CD8-positive, alpha-beta memory T cell (primary cell): ENCODE measurements around the gene SEC23IP. TPM values are rescaled to one million over a fixed set of nuclear protein-coding genes. Genes with fewer than 3 reads are reported as not detected.

ENCODE experiments used
- CTCF ChIA-PET: fragments of 350-600 bp; sonication (Branson Sonifier 250); formaldehyde crosslinking; loops from one replicate; lab custom pipeline; 2021; ENCODE audit warnings: antibody characterized with exemption; lab: Charles Lee
- POLR2A ChIA-PET: fragments of 350-600 bp; sonication (Branson Sonifier 250); formaldehyde crosslinking; loops from one replicate; lab custom pipeline; 2021; ENCODE audit warnings: antibody characterized with exemption; lab: Charles Lee
- DNase-seq, 5 donors: peaks; one replicate each; pipeline versions ENCODE4 v3.0.0 to v3.0.0-alpha.2; 2020 to 2022; ENCODE audit warnings: mixed read lengths in 1 of 5
- H3K27ac ChIP-seq: one replicate; pipeline ENCODE4 v1.7.0; 2013; ENCODE audit warnings: low read depth, mild to moderate bottlenecking, low read length, moderate library complexity
- H3K27me3 ChIP-seq: 2 replicates; pipeline ENCODE4 v1.7.0; 2013; ENCODE audit warnings: low read length, mild to moderate bottlenecking; ENCODE audit not compliant: insufficient read depth, poor library complexity, severe bottlenecking
- H3K36me3 ChIP-seq: 2 replicates; pipeline ENCODE4 v1.7.0; 2013; ENCODE audit warnings: mild to moderate bottlenecking, low read length, moderate library complexity; ENCODE audit not compliant: insufficient read depth
- H3K4me1 ChIP-seq: 2 replicates; pipeline ENCODE4 v1.7.0; 2013; ENCODE audit warnings: mild to moderate bottlenecking, low read length, moderate library complexity; ENCODE audit not compliant: insufficient read depth
- H3K4me3 ChIP-seq: 2 replicates; pipeline ENCODE4 v1.7.0; 2013; ENCODE audit warnings: mild to moderate bottlenecking, low read length
- H3K9me3 ChIP-seq: 2 replicates; pipeline ENCODE4 v1.7.0; 2013; ENCODE audit warnings: mild to moderate bottlenecking, low read length
- H3K27ac Mint-ChIP-seq, 8 donors: one replicate each; pipeline ENCODE4 v1.8.0; 2020 to 2021; ENCODE audit warnings: mixed read lengths in 8 of 8, mild to moderate bottlenecking in 6 of 8, inconsistent platforms in 3 of 8, moderate library complexity in 3 of 8
- H3K27me3 Mint-ChIP-seq, 2 donors: one replicate each; pipeline ENCODE4 v1.8.0; 2020 to 2021; ENCODE audit warnings: mixed read lengths in 2 of 2, mild to moderate bottlenecking in 1 of 2, moderate library complexity in 1 of 2
- H3K36me3 Mint-ChIP-seq, 3 donors: one replicate each; pipeline ENCODE4 v1.8.0; 2020 to 2021; ENCODE audit warnings: mixed read lengths in 3 of 3, inconsistent platforms in 1 of 3, mild to moderate bottlenecking in 1 of 3
- H3K4me1 Mint-ChIP-seq, 3 donors: one replicate each; pipeline ENCODE4 v1.8.0; 2020 to 2021; ENCODE audit warnings: mixed read lengths in 3 of 3, inconsistent platforms in 1 of 3, mild to moderate bottlenecking in 1 of 3
- H3K4me3 Mint-ChIP-seq, 7 donors: one replicate each; pipeline ENCODE4 v1.8.0; 2020 to 2021; ENCODE audit warnings: mixed read lengths in 7 of 7, mild to moderate bottlenecking in 6 of 7, moderate library complexity in 4 of 7, inconsistent platforms in 2 of 7
- H3K9me3 Mint-ChIP-seq, 5 donors: one replicate each; pipeline ENCODE4 v1.8.0; 2020 to 2022; ENCODE audit warnings: mixed read lengths in 5 of 5, mild to moderate bottlenecking in 3 of 5, moderate library complexity in 2 of 5, inconsistent platforms in 1 of 5
- polyA plus RNA-seq: library from polyadenylated mRNA; unstranded; fragments of 300-500 nt; fragmentation: Illumina TruSeq; gene quantifications from one replicate; pipeline ENCODE4 v1.2.3, GENCODE V29; 2021
- total RNA-seq, 2 experiments: library from RNA; stranded (reverse); gene quantifications; one replicate each; pipeline ENCODE4 v1.2.3, GENCODE V29; 2021

Gene SEC23IP
- total and polyA plus RNA-seq, 3 experiments from 2014 or later: 46.4 to 79.0 (median 74.0) TPM

- Mint-ChIP-seq H3K27me3 (peaks cover 13 to 31% of the 10 kb centered on the region in 2 donors), H3K9me3 (no peaks in the 10 kb centered on the region), H3K4me1 (no peaks in the 10 kb centered on the region), H3K4me3 (no peak overlapping the region), H3K36me3 (no peaks in the 10 kb centered on the region), H3K27ac (no peak overlapping the region)
- DNase-seq: no peak
- H3K27me3 ChIP-seq: no peaks in the 10 kb centered on the region
- ChIA-PET CTCF (no interaction called here), POLR2A (no interaction called here)
- no peaks in the 10 kb centered on the region for H3K9me3 ChIP-seq
- H3K27ac ChIP-seq: no peak overlapping the region
- no peaks in the 10 kb centered on the region for H3K36me3 ChIP-seq
- H3K4me1 ChIP-seq: no peaks in the 10 kb centered on the region
- H3K4me3 ChIP-seq: no peak overlapping the region
Measured at GRCh38 chr10:119973281-119973680, 80.8 kb downstream of the SEC23IP start.

DNA sequence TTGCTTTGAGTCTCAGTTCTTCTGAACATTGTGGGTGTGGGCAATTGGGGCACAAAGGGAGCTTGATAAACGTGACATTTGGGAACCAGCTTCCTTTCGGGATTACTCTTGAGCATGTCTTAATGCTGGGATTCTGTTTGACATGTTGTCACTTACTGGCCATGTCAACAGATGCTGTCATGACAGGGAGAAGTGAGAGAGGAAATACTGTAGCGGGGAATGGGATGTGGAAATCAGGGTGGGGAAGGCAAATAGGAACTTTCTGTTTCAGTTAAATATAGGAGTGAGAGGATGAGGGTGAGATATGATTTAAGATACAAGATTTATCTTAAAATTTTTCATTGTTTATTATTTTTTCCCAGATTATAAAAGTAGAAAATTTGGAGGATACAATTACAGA lies 83.9 kb downstream of the SEC23IP start:
- ChIA-PET POLR2A (no interaction called here), CTCF (no interaction called here)
- H3K27ac ChIP-seq: no peak overlapping the region
- no peak overlapping the region for H3K4me3 ChIP-seq
- no peaks in the 10 kb centered on the region for H3K9me3 ChIP-seq
- Mint-ChIP-seq H3K36me3 (no peaks in the 10 kb centered on the region), H3K4me1 (no peaks in the 10 kb centered on the region), H3K9me3 (no peaks in the 10 kb centered on the region), H3K4me3 (no peak overlapping the region), H3K27ac (no peak overlapping the region), H3K27me3 (peaks cover 13 to 30% of the 10 kb centered on the region in 2 donors)
- no peaks in the 10 kb centered on the region for H3K36me3 ChIP-seq
- DNase-seq: no peak
- no peaks in the 10 kb centered on the region for H3K27me3 ChIP-seq
- H3K4me1 ChIP-seq: no peaks in the 10 kb centered on the region

DNA sequence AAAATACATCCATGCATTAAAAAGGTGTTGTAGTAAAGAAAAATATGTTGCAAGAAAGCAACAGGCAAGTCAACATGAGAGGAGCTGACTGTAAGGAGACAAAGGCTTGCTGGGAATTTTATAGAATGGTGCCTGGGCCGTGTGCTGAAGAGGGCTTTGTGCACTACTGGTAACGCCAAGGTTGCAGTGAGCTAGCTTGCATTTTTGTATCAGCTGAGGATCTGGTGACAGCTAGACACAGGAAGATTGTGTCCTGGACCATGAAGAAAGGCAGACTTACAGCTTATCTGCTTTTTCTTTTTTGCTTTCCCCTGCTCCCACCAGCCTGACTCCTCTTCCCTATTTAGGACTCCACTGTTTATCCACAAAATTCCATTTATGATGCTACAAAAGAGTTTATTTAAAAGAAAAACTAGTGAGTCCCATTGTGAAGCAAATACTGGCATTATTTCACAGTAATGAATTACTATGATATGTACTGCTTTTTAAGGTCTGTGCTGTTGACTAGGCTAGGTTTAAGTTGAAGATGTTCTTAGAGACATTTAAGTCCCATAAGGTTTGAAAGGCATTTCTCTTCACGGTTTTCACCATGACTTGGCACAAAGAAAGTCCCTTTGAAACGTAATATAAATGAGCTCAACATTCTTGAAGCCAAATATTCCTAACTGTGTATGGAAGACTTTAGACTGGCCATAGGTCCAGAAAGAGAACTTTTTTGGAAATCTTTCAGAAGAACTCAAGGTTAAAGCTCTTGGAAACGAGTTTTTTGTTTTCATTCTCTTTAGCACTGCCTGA lies 88.6 kb downstream of the SEC23IP start:
- CTCF ChIA-PET: no interaction called here
- H3K36me3 Mint-ChIP-seq: no peaks in the 10 kb centered on the region
- H3K9me3 ChIP-seq: no peaks in the 10 kb centered on the region
- DNase-seq: no peak
- peaks cover 0 to 5% (median 3%) of the 10 kb centered on the region in 5 donors for H3K9me3 Mint-ChIP-seq
- no peak overlapping the region for H3K4me3 Mint-ChIP-seq
- no peaks in the 10 kb centered on the region for H3K36me3 ChIP-seq
- no peaks in the 10 kb centered on the region for H3K27me3 ChIP-seq
- peaks cover 7 to 25% of the 10 kb centered on the region in 2 donors for H3K27me3 Mint-ChIP-seq
- H3K4me1 Mint-ChIP-seq: no peaks in the 10 kb centered on the region
- H3K27ac Mint-ChIP-seq: no peak overlapping the region
- no peak overlapping the region for H3K27ac ChIP-seq
- H3K4me3 ChIP-seq: no peak overlapping the region
- H3K4me1 ChIP-seq: no peaks in the 10 kb centered on the region
- POLR2A ChIA-PET: no interaction called here

DNA sequence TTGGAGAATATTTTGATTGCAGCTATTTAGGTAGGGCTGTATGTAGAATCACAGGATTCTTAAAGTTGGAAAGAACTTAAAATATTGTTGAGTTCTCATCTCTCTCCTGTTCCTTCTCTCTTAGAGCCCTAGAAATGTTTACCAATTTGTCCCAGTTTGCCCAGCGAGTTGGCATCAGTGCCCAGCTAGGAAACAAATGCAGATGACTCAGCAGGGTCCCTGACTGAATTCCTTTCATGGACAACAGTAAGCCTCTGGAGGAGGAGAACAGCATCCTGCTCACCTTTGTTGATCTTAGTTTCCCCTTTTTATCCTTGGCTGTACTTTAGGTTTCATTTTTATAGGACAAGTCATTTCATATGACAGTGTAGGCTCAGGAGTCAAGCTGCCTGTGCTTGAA lies 89.3 kb downstream of the SEC23IP start:
- DNase-seq: no peak
- Mint-ChIP-seq H3K4me3 (no peak overlapping the region), H3K9me3 (peaks cover 0 to 8% (median 5%) of the 10 kb centered on the region in 5 donors), H3K27ac (no peak overlapping the region), H3K36me3 (no peaks in the 10 kb centered on the region), H3K4me1 (no peaks in the 10 kb centered on the region), H3K27me3 (peaks cover 8 to 25% of the 10 kb centered on the region in 2 donors)
- ChIA-PET POLR2A (no interaction called here), CTCF (no interaction called here)
- H3K27ac ChIP-seq: no peak overlapping the region
- H3K27me3 ChIP-seq: no peaks in the 10 kb centered on the region
- no peaks in the 10 kb centered on the region for H3K36me3 ChIP-seq
- H3K4me3 ChIP-seq: no peak overlapping the region
- no peaks in the 10 kb centered on the region for H3K9me3 ChIP-seq
- H3K4me1 ChIP-seq: no peaks in the 10 kb centered on the region

DNA sequence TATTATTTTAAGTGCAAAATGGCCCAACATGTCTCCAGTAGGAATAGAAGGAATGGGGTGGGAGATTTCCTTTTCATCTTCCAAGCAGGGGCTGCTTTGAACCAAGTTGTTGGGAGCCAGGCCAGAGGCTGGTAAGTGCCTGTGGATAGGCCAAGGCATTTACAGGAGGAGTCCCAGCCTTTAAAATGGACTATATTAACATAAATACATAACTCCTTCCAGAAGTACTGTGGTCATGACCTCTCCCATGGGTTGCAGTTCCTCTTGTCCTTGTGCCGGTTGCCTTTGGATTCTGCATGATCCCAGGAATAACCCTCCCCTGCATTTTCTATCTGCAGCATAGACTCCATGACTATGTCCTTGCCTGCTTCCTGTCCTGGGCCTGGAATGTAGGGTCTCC lies 95.8 kb downstream of the SEC23IP start:
- H3K4me3 ChIP-seq: no peak overlapping the region
- no peak for DNase-seq
- H3K27me3 ChIP-seq: peaks cover 3% of the 10 kb centered on the region
- POLR2A ChIA-PET: no interaction called here
- no peaks in the 10 kb centered on the region for H3K9me3 ChIP-seq
- Mint-ChIP-seq H3K4me3 (no peak overlapping the region), H3K27me3 (peaks cover 12 to 33% of the 10 kb centered on the region in 2 donors), H3K27ac (no peak overlapping the region), H3K9me3 (peaks cover 0 to 8% (median 6%) of the 10 kb centered on the region in 5 donors), H3K4me1 (no peaks in the 10 kb centered on the region), H3K36me3 (no peaks in the 10 kb centered on the region)
- no peaks in the 10 kb centered on the region for H3K36me3 ChIP-seq
- no peak overlapping the region for H3K27ac ChIP-seq
- no peaks in the 10 kb centered on the region for H3K4me1 ChIP-seq
- CTCF ChIA-PET: no interaction called here

DNA sequence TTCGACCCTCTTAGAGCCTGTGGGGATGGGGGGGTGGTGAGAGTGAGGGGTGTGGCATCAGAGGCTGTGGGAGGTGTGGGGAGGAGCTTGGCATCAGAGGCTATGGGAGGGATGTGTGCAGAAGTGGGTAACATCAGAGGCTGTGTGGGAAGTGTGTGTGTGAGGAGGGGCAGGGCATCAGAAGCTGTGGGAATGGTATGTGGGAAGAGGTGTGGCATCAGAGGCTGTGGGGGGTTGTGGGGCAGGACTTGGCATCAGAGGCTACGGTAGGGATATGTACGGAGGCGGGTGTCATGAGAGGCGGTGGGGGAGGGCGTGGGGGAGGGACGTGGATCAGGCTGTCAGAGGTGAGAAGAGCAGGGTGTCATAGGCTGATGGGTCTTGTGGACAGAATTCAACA lies 97.4 kb downstream of the SEC23IP start:
- Histone ChIP-seq H3K9me3 (no peaks in the 10 kb centered on the region), H3K4me3 (no peak overlapping the region), H3K4me1 (no peaks in the 10 kb centered on the region), H3K27me3 (peaks cover 3% of the 10 kb centered on the region), H3K27ac (no peak overlapping the region), H3K36me3 (no peaks in the 10 kb centered on the region)
- no peak for DNase-seq
- H3K27ac Mint-ChIP-seq: no peak overlapping the region
- POLR2A ChIA-PET: no interaction called here
- H3K9me3 Mint-ChIP-seq: peaks cover 0 to 9% (median 7%) of the 10 kb centered on the region in 5 donors
- H3K4me3 Mint-ChIP-seq: no peak overlapping the region
- CTCF ChIA-PET: no interaction called here
- no peaks in the 10 kb centered on the region for H3K4me1 Mint-ChIP-seq
- H3K36me3 Mint-ChIP-seq: no peaks in the 10 kb centered on the region
- peaks cover 15 to 33% of the 10 kb centered on the region in 2 donors for H3K27me3 Mint-ChIP-seq

DNA sequence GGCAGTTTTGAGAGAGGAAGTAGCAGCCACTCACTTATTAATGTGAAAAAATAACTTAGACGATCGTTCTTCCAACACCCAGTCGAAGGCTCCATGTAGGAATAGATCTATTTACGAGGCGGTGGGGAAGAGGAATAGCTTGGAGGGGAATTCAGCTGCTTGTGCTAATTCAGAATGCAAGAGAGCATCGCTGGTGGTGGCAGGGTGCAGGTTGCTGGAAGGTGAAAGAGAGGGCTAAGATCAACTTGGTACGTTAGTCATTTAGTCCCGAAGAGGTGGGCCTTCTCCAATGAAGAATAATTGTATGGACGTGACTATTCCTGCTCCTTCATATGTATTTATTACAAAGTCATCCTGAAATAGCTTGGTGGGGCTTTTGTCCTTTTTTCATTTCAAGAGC lies 98.5 kb downstream of the SEC23IP start:
- CTCF ChIA-PET: no interaction called here

GRCh38 chr10:119991816-119992215 lies 99.3 kb downstream of the SEC23IP start:
- no peak overlapping the region for H3K27ac ChIP-seq
- Mint-ChIP-seq H3K36me3 (no peaks in the 10 kb centered on the region), H3K4me1 (no peaks in the 10 kb centered on the region), H3K9me3 (peaks cover 6 to 17% (median 12%) of the 10 kb centered on the region in 5 donors), H3K4me3 (no peak overlapping the region), H3K27ac (no peak overlapping the region), H3K27me3 (peaks cover 14 to 33% of the 10 kb centered on the region in 2 donors)
- peaks cover 3% of the 10 kb centered on the region for H3K27me3 ChIP-seq
- POLR2A ChIA-PET: no interaction called here
- H3K36me3 ChIP-seq: no peaks in the 10 kb centered on the region
- no peaks in the 10 kb centered on the region for H3K9me3 ChIP-seq
- no peak for DNase-seq
- CTCF ChIA-PET: no interaction called here
- no peak overlapping the region for H3K4me3 ChIP-seq
- no peaks in the 10 kb centered on the region for H3K4me1 ChIP-seq

More for the DNA sequence above, 98.5 kb downstream of the SEC23IP start:
- POLR2A ChIA-PET: no interaction called here
- no peak overlapping the region for H3K4me3 Mint-ChIP-seq
- Histone ChIP-seq H3K36me3 (no peaks in the 10 kb centered on the region), H3K4me1 (no peaks in the 10 kb centered on the region), H3K4me3 (no peak overlapping the region), H3K9me3 (no peaks in the 10 kb centered on the region), H3K27ac (no peak overlapping the region), H3K27me3 (peaks cover 3% of the 10 kb centered on the region)
- H3K36me3 Mint-ChIP-seq: no peaks in the 10 kb centered on the region
- H3K9me3 Mint-ChIP-seq: peaks cover under 1 to 14% (median 12%) of the 10 kb centered on the region in 5 donors
- H3K27ac Mint-ChIP-seq: no peak overlapping the region
- H3K27me3 Mint-ChIP-seq: peaks cover 15 to 33% of the 10 kb centered on the region in 2 donors
- H3K4me1 Mint-ChIP-seq: no peaks in the 10 kb centered on the region
- no peak for DNase-seq
